OCI-LY1 (cell line): Measurements from ENCODE around the gene TAX1BP3.
"Not testable (repeated sequence)": the region's sequence is repeated elsewhere in the genome, so short reads cannot be mapped to it uniquely, and the experiment has no call there.

ENCODE experiments used
- H2AFZ ChIP-seq: fragments of 200-600 bp; sonication (generic), shearing (Covaris generic); 2 replicates; pipeline ENCODE4 v1.6.0; 2014; ENCODE audit warnings: antibody characterized with exemption, mild to moderate bottlenecking, low read length
- H3F3A ChIP-seq: fragments of 200-600 bp; sonication (generic), shearing (Covaris generic); 2 replicates; pipeline ENCODE4 v1.6.0; 2014; ENCODE audit warnings: mild to moderate bottlenecking, antibody characterized with exemption, low read length, moderate library complexity; ENCODE audit not compliant: insufficient read depth
- H3K27ac ChIP-seq: fragments of 200-600 bp; sonication (generic); 2 replicates; pipeline ENCODE4 v1.5.1; 2014; ENCODE audit warnings: low read length, mixed run types, mild to moderate bottlenecking, low read depth; ENCODE audit not compliant: poor library complexity, severe bottlenecking
- H3K27me3 ChIP-seq: fragments of 200-600 bp; sonication (generic); 2 replicates; pipeline ENCODE4 v1.6.0; 2014; ENCODE audit warnings: antibody characterized with exemption, mild to moderate bottlenecking, low read length, moderate library complexity; ENCODE audit not compliant: insufficient read depth
- H3K36me3 ChIP-seq: fragments of 200-600 bp; sonication (generic); 2 replicates; pipeline ENCODE4 v1.6.1; 2014; ENCODE audit warnings: mild to moderate bottlenecking, antibody characterized with exemption, low read length, moderate library complexity, mixed read lengths; ENCODE audit not compliant: insufficient read depth
- H3K4me1 ChIP-seq: fragments of 200-600 bp; sonication (generic); 2 replicates; pipeline ENCODE4 v1.5.1; 2014; ENCODE audit warnings: mild to moderate bottlenecking, low read length, moderate library complexity; ENCODE audit not compliant: insufficient read depth, severe bottlenecking
- H3K4me2 ChIP-seq: fragments of 200-600 bp; sonication (generic), shearing (Covaris generic); 2 replicates; pipeline ENCODE4 v1.6.1; 2014; ENCODE audit warnings: low read length
- H3K4me3 ChIP-seq: fragments of 200-600 bp; sonication (generic); 2 replicates; pipeline ENCODE4 v1.5.1; 2014; ENCODE audit warnings: low read length, low read depth, mild to moderate bottlenecking, mixed read lengths; ENCODE audit not compliant: poor library complexity, severe bottlenecking
- H3K79me2 ChIP-seq: fragments of 200-600 bp; shearing (Covaris generic); 2 replicates; pipeline ENCODE4 v1.6.1; 2016; ENCODE audit warnings: mixed run types, low read length, mixed read lengths; ENCODE audit not compliant: insufficient read depth
- H3K9ac ChIP-seq: fragments of 200-600 bp; sonication (generic), shearing (Covaris generic); 2 replicates; pipeline ENCODE4 v1.6.1; 2014; ENCODE audit warnings: mild to moderate bottlenecking, low read length, mixed read lengths
- H3K9me2 ChIP-seq: fragments of 200-600 bp; sonication (generic), shearing (Covaris generic); 2 replicates; pipeline ENCODE4 v1.6.1; 2014; ENCODE audit warnings: low read depth, mild to moderate bottlenecking, low read length, mixed read lengths
- H3K9me3 ChIP-seq: fragments of 200-600 bp; shearing (Covaris generic); 2 replicates; pipeline ENCODE4 v1.6.1; 2014; ENCODE audit warnings: low read length, mixed read lengths
- H4K20me1 ChIP-seq: fragments of 200-600 bp; sonication (generic), shearing (Covaris generic); 2 replicates; pipeline ENCODE4 v1.6.0; 2016; ENCODE audit warnings: mild to moderate bottlenecking, low read length; ENCODE audit not compliant: insufficient read depth
- EZH2 ChIP-seq: fragments of 200-600 bp; sonication (generic), shearing (Covaris generic); IDR thresholded peaks from 2 replicates; pipeline ENCODE4 v1.8.0; 2017; ENCODE audit warnings: borderline replicate concordance, mixed run types, mild to moderate bottlenecking, antibody characterized with exemption, low read length, moderate library complexity, mixed read lengths
- TF ChIP-seq, protein P1 (sequence below): fragments of 200-600 bp; sonication (generic), shearing (Covaris generic); IDR thresholded peaks from 2 replicates; pipeline ENCODE4 v1.5.1; 2017; ENCODE audit warnings: mild to moderate bottlenecking, antibody characterized with exemption, low read length, moderate library complexity, mixed read lengths

TAX1BP3 gene

DNA sequence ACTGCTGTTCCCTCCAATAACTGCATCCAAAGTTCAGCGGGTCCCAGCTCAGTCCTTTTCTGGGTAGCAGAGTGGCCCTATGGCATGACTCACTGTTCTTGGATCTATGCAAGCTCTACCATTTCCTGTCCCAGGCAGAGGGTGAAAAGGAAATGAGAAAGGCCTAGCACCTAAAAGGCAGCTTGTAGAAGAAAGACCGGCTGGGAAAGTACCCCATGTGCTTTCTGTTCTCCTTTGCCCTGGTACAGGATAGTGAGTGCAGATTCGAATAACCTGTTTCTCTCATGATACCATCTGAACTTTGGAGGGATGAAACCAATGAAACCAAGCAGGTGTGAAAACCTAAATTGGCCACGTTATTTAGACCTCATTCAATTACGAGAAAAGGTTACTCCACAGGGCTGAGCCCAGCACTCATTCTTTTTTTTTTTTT is 42.6 kb upstream of the TAX1BP3 start:
- no peak overlapping the region for H3K4me3 ChIP-seq
- peak overlapping the region; percentile 42; the same call in 1 of the 2 replicates for H3K4me2 ChIP-seq

DNA sequence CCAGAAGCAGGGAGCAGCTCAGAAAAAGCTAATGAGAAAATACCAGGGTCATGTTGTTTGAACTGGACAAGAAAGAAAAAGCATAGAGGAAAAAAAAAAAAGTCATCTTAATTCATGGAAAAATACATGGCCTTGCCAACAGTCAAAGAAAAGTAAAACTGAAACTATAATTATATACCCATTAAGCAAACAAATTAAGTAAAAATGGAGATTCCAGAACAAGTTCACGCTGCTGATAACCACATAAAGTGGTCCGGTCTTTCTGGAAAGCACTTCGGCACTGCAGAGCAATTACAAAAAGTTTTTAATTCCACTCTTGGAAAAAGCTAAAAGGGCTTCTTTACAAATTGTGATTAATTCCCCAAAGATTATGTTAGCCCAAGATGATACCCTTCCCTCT is 40.0 kb upstream of the TAX1BP3 start:
- H3K4me1 ChIP-seq: peaks cover 28% of the 10 kb centered on the region
- no peaks in the 10 kb centered on the region for H3K9me3 ChIP-seq
- no peaks in the 10 kb centered on the region for H3K9me2 ChIP-seq
- H3F3A ChIP-seq: no peaks in the 10 kb centered on the region
- peaks cover 14% of the 10 kb centered on the region for H3K36me3 ChIP-seq
- no peaks in the 10 kb centered on the region for H4K20me1 ChIP-seq
- no peak overlapping the region for H3K4me3 ChIP-seq
- no peaks in the 10 kb centered on the region for H3K79me2 ChIP-seq
- H3K27ac ChIP-seq: no peak overlapping the region
- H2AFZ ChIP-seq: no peak overlapping the region
- TF ChIP-seq, protein P1, sequence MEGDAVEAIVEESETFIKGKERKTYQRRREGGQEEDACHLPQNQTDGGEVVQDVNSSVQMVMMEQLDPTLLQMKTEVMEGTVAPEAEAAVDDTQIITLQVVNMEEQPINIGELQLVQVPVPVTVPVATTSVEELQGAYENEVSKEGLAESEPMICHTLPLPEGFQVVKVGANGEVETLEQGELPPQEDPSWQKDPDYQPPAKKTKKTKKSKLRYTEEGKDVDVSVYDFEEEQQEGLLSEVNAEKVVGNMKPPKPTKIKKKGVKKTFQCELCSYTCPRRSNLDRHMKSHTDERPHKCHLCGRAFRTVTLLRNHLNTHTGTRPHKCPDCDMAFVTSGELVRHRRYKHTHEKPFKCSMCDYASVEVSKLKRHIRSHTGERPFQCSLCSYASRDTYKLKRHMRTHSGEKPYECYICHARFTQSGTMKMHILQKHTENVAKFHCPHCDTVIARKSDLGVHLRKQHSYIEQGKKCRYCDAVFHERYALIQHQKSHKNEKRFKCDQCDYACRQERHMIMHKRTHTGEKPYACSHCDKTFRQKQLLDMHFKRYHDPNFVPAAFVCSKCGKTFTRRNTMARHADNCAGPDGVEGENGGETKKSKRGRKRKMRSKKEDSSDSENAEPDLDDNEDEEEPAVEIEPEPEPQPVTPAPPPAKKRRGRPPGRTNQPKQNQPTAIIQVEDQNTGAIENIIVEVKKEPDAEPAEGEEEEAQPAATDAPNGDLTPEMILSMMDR: no peak
- no peak for TF ChIP-seq EZH2
- H3K4me2 ChIP-seq: no peak overlapping the region
- H3K27me3 ChIP-seq: no peaks in the 10 kb centered on the region
- no peak overlapping the region for H3K9ac ChIP-seq

More for the DNA sequence above, 42.6 kb upstream of the TAX1BP3 start:
- H3K9me3 ChIP-seq: no peaks in the 10 kb centered on the region
- H4K20me1 ChIP-seq: no peaks in the 10 kb centered on the region
- H3K9me2 ChIP-seq: no peaks in the 10 kb centered on the region
- no peaks in the 10 kb centered on the region for H3K27me3 ChIP-seq
- H3K4me1 ChIP-seq: peaks cover 28% of the 10 kb centered on the region
- no peak overlapping the region for H3K9ac ChIP-seq
- no peaks in the 10 kb centered on the region for H3F3A ChIP-seq
- peaks cover 31% of the 10 kb centered on the region for H3K36me3 ChIP-seq
- H3K79me2 ChIP-seq: no peaks in the 10 kb centered on the region
- no peak for TF ChIP-seq EZH2
- TF ChIP-seq, protein P1: no peak
- H3K27ac ChIP-seq: peak overlapping the region; percentile 11
- H2AFZ ChIP-seq: no peak overlapping the region

DNA sequence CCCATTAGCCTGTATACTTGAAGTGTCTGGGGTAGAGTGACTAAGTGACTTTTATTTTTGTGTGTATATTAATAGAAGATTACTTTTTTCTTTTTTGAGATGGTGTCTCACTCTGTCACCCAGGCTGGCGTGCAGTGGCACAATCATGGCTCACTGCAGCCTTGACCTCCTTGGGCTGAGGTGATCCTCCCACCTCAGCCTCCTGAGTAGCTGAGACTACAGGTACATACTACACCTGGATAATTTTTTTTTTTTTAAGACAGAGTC is 37.3 kb upstream of the TAX1BP3 start:
- not testable (repeated sequence) for H3K27me3 ChIP-seq, H3K4me1 ChIP-seq, H3K4me2 ChIP-seq, H3K9ac ChIP-seq, H3K36me3 ChIP-seq, H3K9me3 ChIP-seq, H2AFZ ChIP-seq, H3K79me2 ChIP-seq, H3K4me3 ChIP-seq, H4K20me1 ChIP-seq, H3F3A ChIP-seq, H3K27ac ChIP-seq, H3K9me2 ChIP-seq

DNA sequence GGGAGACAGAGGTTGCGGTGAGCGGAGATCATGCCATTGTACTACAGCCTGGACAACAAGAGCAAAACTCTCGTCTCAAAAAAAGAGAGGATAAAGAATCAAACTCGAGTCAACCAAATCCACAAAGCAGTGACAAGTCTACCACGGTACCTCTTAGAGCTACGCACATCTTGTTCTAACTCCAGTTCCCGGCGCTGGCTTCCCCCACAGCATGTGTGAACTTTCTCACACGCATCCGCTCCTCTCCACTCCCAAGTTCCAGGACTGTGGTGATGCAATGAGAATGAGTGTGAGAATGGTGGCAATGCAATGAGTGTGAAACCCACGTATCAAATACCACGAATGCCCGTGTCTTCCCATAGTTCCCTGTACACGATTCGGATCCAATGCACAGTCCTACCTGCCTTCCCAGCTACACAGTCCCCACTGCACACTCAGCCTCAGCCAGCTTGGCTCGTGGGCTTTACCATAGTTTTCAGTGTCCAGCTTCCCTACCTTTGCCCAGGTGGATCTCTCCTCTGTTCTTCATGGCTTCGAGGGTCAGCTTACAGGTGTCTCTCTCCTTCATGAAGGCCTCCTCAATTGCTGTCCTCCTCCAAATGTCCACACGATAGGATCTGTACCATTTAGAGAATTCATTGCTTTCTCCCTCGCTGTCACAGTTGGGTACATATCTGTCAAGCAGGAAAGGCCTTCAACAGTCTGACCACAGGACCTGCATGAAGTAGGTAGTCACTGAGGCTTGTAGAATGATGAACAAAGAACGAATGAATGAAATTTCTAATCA is 36.7 kb upstream of the TAX1BP3 start:
- Histone ChIP-seq H3K4me3 (no peak overlapping the region), H3K4me2 (no peak overlapping the region), H3K79me2 (no peaks in the 10 kb centered on the region), H3K9me3 (no peaks in the 10 kb centered on the region), H3K27ac (no peak overlapping the region), H3K27me3 (no peaks in the 10 kb centered on the region), H3K9ac (no peak overlapping the region), H3K36me3 (no peaks in the 10 kb centered on the region), H3F3A (no peaks in the 10 kb centered on the region), H2AFZ (no peak overlapping the region), H4K20me1 (no peaks in the 10 kb centered on the region), H3K4me1 (no peaks in the 10 kb centered on the region), H3K9me2 (no peaks in the 10 kb centered on the region)
- TF ChIP-seq EZH2: no peak
- TF ChIP-seq, protein P1: no peak

DNA sequence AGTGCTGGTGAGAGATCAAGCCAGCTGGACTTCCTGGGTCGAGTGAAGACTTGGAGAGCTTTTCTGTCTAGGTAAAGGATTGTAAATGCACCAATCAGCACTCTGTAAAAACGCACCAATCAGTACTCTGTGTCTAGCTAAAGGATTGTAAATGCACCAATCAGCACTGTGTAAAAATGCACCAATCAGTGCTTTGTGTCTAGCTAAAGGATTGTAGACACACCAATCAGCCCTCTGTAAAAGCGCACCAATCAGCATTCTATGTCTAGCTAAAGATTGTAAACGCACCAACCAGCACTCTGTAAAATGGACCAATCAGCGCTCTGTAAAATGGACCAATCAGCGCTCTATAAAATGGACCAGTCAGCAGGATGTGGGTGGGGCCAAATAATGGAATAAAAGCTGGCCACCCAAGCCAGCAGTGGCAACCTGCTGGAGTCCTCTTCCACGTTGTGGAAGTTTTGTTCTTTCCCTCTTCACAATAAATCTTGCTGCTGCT is 33.7 kb upstream of the TAX1BP3 start:
- H3K4me3 ChIP-seq, H3K9me2 ChIP-seq, H3K4me1 ChIP-seq, H3K9ac ChIP-seq, H3K4me2 ChIP-seq, H3F3A ChIP-seq, H2AFZ ChIP-seq, H3K36me3 ChIP-seq, H3K27ac ChIP-seq, H4K20me1 ChIP-seq, H3K79me2 ChIP-seq, H3K27me3 ChIP-seq, H3K9me3 ChIP-seq: not testable (repeated sequence)
